Transverse colon (tissue), 4 donors: Measurements from ENCODE around the gene IL17B.

Source experiments
- EP300 ChIP-seq: sonication (generic); formaldehyde crosslinking; IDR thresholded peaks from one replicate; pipeline ENCODE4 v1.6.1; 2017; ENCODE audit warnings: antibody characterized with exemption, low read depth
- POLR2A ChIP-seq: fragments of 450-650 bp; IDR thresholded peaks from one replicate; pipeline ENCODE4 v1.6.1; 2016; ENCODE audit warnings: antibody characterized with exemption, mild to moderate bottlenecking, moderate library complexity
- POLR2AphosphoS5 ChIP-seq, 3 donors: sonication (generic); formaldehyde crosslinking; IDR thresholded peaks; one replicate each; pipeline ENCODE4 v1.6.1; 2016; ENCODE audit warnings: antibody characterized with exemption in 3 of 3
- TF ChIP-seq, protein P1 (sequence below), 5 experiments: fragments of 200-600 bp in 3 of 5; fragments of 450-650 bp in 2 of 5; sonication (generic) in 3 of 5; IDR thresholded peaks; 1 replicate in 2 of 5; 2 replicates in 3 of 5; pipeline ENCODE4 v1.5.1; 2016 to 2017; ENCODE audit warnings: antibody characterized with exemption in 5 of 5, inconsistent platforms in 3 of 5, mild to moderate bottlenecking in 2 of 5, moderate library complexity in 1 of 5

DNA sequence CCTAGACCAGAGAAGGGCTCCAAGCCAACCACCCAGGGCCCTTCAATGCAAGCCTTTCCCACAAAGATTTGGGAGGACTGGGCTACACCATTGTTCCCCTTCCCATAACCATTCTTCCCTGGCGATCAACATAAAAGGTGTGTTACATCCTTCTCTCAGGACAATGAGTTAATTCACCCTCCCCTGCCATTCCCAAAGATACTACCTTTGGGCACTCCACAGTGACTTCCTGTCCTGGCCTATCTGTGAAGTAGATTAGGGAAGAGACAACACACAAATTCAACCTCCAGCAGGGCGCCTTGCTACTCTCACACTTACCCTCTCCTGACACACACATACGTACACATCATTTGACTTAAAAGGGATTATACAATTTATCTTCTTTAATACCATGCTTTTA, 23.2 kb upstream of the IL17B start:
- TF ChIP-seq, protein P1, sequence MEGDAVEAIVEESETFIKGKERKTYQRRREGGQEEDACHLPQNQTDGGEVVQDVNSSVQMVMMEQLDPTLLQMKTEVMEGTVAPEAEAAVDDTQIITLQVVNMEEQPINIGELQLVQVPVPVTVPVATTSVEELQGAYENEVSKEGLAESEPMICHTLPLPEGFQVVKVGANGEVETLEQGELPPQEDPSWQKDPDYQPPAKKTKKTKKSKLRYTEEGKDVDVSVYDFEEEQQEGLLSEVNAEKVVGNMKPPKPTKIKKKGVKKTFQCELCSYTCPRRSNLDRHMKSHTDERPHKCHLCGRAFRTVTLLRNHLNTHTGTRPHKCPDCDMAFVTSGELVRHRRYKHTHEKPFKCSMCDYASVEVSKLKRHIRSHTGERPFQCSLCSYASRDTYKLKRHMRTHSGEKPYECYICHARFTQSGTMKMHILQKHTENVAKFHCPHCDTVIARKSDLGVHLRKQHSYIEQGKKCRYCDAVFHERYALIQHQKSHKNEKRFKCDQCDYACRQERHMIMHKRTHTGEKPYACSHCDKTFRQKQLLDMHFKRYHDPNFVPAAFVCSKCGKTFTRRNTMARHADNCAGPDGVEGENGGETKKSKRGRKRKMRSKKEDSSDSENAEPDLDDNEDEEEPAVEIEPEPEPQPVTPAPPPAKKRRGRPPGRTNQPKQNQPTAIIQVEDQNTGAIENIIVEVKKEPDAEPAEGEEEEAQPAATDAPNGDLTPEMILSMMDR (IDR thresholded peaks at IDR 0.05) = no peak
- no peak for TF ChIP-seq POLR2AphosphoS5 (IDR thresholded peaks at IDR 0.05)
- TF ChIP-seq POLR2A = no peak
- TF ChIP-seq EP300 = no peak
